HG03066 (cell line): ENCODE data around the gene GPHN.
"Not testable (repeated sequence)": the region's sequence is repeated elsewhere in the genome, so short reads cannot be mapped to it uniquely, and the experiment has no call there.

Experiments
- ATAC-seq: cut with Tn5 transposase; IDR thresholded peaks from one replicate; pipeline ENCODE4 v1.9.1; 2021; ENCODE audit warnings: low read depth; ENCODE audit not compliant: unreplicated experiment

GPHN gene

DNA sequence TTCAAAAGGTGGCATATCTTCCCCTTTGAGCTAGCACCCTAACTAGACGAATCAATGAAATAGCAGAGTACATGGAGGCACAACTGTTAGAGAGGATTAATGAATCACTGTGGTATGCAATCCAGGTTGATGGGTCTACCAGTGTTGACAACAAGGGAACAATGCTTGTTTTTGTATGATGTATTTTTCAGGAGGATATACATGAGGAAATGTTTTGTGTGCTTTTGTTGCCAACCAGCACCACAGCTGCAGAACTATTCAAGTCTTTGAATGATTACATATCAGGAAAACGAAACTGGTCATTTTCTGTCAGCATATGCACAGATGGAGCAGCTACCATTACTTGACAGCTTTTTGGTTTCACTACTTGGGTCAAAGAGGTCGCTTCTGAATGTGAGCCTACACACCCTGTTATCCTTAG, 142.6 kb downstream of the GPHN start:
- peak; percentile 55 for ATAC-seq

DNA sequence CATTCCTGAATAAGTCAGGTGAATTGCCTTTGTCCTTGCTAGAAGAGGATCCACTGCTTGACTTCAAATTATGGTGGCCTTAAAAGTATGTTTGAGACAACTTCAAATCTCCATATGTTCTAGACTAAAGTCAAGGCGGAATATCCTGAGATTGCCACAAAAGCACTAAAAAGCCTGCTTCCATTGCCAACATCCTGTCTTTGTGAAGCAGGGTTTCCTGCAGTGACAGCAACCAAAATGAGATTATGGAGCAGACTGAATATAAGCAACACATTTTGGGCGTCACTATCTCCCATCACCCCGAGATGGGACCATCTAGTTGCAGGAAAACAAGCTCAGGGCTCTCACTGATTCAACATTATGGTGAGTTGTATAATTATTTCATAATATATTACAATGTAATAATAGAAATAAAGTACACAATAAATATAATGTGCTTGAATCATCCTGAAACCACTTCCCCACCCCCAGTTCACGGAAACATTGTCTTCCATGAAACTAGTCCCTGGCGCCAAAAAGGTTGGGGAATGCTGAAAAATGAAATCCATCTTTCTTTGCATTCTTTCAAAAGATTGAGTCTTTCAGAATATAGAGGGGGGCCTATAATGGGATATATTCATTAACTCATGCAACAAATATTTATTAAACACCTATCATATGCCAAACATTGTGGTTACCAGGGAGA, 143.7 kb downstream of the GPHN start:
- no peak for ATAC-seq

DNA sequence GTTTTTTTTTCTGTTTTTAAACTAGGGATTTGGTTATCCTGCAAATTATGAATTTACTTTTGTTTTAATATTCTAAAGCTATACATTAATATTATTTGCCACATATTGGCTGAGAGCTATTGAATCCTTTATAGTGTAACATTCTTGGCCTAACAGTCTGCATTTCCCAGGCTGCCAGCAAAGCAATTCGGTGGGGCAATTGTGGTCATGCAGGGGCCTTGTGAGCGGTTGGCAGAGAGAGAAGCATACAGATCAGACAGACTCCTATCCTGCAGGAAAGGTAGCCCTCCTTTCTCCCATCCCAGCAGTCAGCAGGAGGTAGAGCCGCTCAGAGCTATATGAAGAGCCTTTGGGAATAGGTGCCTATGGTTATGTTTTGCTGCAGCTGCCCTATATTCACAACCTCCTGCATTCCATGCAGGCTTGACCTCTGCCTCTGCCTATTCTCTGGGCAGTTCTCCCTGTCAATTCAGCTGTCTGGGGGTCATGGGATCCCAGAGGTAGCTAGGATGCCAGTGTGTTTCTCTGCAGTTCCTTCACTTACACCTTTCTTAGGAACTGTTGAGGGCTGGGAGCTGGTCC, 144.7 kb downstream of the GPHN start:
- ATAC-seq, result no peak

DNA sequence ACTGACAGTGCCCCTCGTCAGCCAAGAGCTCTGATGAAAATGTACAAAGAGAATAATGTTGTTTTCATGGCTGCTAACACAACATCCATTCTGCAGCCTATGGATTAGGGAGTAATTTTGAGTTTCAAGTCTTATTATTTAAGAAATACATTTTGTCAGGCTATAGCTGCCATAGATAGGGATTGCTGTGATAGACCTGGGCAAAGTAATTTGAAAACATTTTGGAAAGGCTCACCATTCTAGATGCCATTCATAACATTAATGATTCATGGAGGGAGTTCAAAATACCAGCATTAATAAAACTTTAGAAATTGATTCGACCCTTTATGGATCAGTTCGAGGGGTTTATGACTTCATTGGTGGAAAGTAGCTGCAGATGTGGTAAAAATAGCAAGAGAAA, 149.8 kb downstream of the GPHN start:
- no peak for ATAC-seq

DNA sequence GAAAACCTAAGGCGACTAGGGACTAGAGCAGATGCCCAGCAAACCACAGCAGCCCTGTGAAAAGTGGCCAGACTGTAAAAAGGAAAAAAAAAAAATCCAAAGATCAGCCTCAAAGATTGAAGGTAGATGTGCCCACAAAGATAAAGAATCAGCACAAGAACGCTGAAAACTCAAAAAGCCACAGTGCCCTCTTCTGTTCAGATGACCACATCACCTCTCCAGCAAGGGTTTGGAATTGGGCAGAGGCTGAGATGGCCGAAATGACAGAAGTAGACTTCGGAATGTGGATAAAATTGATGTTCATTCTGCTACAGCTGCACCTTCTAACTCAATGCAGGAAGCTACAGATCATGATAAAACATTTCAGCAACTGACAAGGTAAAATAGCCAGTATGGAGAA, 154.4 kb downstream of the GPHN start:
- ATAC-seq, result no peak

DNA sequence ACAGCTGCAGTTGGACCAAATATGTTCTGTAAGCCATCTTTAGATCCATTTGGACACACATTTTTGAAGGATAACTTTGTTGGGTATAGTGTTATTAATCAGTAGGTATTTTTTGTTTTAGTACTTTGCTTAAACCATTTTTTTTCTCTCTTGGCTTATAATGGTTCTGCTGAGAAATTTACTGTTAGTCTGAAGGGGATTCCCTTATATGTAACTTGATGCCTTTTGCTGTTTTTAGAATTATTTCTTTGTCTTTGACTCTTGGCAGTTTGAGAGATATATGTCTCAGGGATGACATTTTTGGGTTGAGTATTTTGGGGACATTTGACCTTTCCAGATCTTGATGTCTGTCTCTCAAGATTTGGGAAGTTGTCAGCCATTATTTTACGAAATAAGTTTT, 169.8 kb downstream of the GPHN start:
- no peak for ATAC-seq

DNA sequence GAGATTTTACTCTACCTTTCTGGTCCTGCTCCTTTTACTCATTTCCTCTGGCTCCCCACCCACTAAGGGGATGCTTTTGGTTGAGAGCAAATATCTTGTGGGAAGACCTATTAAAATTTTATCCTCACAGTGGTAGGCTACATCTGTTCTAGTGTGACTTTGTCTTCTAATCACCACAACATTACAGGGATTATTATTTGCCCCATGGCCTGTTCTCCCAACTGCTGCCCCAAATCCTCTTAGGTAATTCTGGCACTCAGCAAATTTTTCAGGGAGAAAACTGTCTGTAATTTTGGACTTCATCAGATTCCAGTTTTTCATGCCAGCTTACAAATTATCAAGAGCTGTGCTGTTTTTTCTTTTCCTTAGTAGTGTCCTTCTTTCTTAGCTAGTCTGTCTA, 172.3 kb downstream of the GPHN start:
- no peak for ATAC-seq

DNA sequence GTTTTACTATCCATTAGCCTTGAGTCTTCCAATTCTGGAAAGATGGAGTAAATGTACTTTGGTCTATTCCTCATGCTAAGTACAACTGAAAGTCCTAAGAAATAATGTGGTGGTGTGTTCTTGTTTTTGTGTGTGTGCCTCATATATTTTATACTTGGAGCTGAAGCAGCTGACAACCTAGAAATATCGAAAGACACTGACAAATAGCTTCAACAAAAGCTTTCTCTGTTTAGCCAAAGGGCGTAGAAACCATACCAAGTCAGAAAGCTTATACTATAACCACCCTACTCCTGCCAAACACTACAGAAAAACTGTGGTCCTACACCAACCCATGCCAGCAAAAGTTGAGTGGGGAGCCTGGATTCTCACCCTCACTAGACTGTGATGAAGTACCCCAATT, 188.4 kb downstream of the GPHN start:
- ATAC-seq, result no peak

DNA sequence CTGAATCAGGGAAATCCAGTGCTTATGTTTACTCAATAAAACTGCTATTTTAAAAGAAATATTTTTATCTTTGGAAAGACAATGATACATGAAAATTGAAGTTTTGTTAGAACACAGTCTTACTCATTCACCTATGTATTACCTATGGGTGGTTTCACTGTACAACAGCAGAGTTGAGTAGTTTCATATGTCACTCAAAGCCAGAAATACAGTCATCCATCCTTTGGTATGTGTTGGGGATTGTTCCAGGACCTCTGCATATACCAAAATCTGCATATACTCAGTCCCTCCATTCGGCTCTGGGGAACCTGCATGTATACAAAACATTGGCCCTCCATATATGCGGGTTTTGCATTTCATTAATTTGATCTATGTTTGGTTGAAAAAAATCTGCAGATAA, 190.6 kb downstream of the GPHN start:
- ATAC-seq, result no peak

DNA sequence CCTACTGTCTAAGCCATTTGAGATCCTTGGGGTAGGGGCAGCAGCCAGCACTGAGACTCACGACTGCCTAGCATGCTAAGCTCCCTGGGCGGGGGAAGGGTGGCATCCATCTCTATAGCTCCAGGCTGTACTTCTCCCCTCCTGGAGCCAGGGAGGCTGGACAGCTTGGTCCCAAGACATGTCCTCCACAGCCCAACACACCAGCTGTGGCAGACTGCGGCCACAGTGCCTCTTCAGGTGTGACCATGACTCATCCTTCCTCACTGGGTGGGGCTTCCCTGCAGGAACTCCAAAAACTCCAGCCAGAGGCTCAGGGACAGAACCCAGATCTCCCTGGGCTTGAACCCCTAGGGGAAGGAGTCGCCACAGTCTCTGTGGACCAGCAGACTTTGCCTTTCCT, 193.9 kb downstream of the GPHN start:
- ATAC-seq, result no peak

DNA sequence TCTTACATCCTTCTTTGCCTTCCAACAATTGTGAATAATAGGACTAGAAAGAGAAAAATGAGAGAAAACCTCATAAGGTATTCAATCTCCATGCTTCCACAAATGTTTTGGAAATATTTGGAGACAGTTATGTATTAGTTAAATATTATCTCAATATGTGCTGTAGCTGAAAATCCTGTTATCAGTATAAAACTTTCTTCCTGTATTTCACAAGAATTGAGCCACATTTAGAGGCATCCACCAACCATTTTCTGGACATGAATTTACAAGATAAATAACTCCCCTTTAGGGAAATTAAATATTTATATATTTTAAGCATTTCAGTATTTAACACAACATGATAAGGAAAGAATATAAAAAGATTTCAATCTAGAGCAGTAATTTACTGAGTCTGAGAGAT, 200.3 kb downstream of the GPHN start:
- no peak for ATAC-seq

DNA sequence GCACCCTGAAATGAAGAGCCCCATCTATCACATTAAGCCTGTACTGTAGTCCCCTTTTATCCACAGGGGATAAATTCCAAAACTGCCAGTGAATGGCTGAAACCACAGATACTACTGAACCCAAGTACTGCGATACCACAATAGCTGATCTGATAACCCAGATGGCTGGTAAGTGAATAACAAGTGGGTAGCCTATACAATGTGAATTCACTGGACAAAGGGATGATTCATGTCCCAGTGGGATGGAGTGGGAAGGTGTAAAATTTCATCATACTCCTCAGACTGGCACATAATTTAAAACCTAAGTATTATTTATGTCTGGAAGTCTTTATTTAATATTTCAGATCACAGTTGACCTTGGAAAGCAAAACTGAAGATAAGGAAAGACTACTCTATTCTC, 201.3 kb downstream of the GPHN start:
- ATAC-seq, result no peak

DNA sequence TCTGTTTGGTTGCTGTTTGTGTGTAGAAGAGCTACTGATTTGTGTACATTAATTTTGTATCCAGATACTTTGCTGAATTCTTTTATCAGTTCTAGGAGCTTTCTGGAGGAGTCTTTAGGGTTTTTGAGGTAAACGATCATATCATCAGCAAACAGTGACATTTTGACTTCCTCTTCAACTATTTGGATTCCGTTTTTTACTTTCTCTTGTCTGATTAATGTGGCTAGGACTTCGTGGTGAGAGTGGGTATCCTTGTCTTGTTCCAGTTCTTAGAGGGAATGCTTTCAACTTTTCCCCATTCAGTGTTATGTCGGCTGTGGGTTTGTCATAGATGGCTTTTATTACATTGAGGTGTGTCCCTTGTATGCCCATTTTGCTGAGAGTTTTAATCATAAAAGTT, 206.3 kb downstream of the GPHN start:
- ATAC-seq, result not testable (repeated sequence)

DNA sequence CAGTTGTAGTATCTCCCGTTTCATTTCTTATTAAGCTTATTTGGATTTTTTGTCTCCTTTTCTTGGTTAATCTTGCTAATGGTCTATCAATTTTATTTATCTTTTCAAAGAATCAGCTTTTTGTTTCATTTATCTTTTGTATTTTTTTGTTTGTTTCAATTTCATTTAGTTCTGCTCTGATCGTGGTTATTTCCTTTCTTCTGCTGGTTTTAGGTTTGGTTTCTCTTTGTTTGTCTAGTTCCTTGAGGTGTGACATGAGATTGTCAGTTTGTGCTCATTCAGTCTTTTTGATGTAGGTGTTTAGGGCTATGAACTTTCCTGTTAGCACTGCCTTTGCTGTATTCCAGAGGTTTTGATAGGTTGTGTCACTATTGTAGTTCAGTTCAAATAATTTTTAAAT, 207.4 kb downstream of the GPHN start:
- ATAC-seq, result not testable (repeated sequence)

DNA sequence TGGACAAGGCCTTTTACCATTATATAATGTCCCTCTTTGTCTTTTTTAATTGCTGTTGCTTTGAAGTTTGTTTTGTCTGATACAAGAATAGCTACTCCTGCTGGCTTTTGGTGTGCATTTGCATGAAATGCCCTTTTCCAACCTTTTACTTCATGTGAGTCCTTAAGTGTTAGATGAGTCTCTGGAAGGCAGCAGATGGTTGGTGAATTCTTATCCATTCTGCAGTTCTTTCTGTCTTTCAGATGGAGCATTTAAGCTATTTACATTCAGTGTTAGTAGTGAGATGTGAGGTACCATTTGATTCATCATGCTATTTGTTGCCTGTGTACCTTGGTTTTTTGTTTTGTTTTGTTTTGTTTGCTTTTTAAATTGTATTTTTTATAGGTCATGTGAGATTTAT, 208.3 kb downstream of the GPHN start:
- ATAC-seq, result no peak

DNA sequence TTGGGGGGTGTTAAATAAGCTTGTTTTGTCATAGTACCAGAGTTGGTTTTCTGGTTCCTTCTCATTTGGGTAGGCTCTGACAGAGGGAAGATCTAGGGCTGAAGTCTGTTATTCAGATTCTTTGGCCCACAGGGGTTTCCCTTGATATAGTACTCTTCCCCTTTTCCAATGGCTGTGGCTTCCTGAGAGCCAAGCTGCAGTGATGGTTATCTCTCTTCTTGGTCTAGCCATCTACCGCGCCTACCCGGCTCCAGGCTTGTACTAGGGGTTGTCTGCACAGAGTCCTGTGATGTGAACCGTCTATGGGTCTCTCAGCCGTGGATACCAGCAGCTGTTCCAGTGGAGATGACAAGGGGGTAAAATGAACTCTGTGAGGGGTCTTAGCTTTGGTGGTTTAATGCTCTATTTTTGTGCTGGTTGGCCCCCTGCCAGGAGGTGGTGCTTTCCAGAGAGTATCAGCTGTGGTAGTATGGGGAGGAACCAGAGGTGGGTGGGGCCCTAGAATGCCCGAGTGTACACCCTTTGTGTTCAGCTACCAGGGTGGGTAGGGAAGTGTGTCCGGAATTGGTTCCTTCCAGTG, 209.7 kb downstream of the GPHN start:
- no peak for ATAC-seq

DNA sequence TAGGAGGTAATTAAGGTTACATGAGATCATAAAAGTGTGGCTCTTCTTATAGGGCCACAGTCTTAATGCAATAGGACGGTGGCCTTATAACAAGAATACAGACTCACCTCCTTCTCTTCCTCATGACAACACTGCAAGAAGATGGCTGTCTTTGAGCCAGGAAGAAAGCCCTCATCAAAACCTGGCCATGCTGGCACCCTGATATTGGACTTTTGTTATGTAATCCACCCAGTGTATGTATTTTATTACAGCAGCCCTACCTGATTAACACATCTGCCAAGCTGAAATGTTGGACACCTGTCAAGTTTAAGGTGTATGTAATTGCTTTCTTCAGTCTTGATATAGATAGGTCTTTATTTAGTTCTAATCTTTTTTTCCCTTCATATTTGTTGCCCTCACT, 217.0 kb downstream of the GPHN start:
- no peak for ATAC-seq

DNA sequence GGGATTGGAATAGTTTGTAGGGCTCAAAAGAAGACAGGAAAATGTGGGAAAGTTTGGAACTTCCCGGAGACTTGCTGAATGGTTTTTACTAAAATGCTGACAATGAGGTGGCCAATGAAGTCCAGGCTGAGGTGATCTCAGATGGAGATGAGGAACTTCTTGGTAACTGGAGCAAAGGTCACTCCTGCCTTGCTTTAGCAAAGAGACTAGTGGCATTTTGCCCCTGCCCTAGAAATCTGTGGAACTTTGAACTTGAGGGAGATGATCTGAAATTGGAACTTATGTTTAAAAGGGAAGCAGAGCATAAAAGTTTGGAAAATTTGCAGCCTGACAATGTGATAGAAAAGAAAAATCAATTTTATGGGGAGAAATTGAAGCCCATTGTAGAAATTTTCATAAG, 223.4 kb downstream of the GPHN start:
- not testable (repeated sequence) for ATAC-seq

DNA sequence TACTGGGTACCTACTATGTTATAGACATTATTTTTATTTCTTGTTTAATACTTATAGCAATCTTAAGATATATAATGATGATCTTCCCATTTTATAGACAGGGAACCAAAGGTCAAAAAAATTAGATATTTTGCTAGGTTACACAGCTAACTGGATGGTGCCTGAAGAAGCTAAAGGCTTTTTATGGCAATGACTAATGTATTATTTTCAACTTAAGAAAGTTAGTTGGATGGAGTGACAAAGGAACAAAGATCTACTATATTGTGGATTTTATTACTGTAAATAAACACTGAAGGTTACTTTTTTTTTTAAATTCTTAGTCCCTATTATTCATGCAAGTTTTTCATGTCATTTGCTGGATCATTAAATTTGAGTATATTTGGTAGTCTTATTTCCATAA, 227.9 kb downstream of the GPHN start:
- ATAC-seq, result no peak

DNA sequence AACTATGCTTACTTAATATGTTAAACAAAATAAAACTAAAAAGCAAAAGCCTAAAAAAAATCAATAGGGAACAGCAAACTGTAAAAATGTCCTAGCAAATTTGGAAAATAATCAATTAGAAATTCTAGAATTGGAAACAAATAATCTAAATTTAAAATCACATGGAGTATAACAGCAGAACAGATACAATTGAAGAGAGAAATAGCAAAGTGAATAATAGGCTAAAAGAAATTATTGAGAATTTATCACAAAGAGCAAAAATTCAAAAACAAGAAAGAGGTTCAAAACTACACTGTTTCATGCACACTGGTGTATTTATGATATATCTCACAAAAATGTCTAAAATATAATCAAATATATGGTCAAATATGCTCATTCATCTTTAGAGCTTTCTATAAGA, 231.9 kb downstream of the GPHN start:
- ATAC-seq, result no peak

DNA sequence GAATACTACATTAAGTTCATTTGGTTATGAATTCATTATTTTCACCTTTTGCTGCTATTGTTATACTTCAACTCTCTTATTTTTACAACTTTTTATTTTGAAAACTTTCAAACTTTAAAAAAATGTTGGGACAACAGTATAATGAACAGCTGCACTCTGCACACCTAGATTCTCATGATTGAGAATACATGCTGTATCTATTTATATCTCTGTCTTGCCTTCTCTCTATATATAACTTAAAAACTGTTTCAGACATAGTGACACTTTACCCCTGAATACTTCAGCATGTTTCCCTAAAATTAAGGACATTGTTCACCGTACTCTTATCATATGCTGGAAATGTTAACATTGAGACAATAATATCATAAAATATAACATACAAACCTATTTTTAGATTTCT, 237.1 kb downstream of the GPHN start:
- no peak for ATAC-seq

DNA sequence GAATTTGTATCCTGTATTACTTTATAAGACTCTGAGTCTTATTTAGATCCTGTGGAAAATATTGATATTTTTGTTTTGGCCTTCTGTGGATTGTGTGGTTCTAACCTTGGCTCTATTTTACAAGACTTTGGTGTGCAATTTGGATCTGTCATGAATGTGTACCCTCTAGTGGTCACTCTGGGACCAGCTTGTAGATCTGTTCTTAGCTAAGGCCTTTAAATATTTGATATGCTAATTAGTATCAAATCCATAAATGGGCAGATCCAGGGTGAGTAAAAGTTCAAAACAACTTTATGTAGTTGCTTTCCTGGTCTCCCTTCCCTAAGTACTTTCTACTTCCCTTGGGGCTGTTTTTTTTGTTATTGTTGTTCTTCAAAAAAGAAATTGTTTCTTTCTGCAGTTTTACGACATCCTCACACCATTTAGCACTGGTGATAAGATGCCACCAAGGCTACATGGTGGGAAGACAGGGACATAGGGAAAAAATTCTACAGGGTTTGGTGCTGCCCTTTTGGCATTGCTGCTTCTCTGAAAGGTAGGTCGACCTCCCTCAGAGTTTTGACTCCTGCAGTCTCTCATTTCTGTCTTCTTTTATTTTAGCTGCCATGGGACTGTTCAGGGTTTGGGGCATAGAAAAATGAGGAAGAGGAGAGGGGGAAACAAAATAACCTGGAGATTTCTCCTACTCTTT, 238.5 kb downstream of the GPHN start:
- no peak for ATAC-seq
